COLO829 (cell line): ENCODE results near the gene CLK3.
"Not testable (repeated sequence)": the region's sequence is repeated elsewhere in the genome, so short reads cannot be mapped to it uniquely, and the experiment has no call there.

Experiments
- DNase-seq: peaks from one replicate; pipeline ENCODE4 v3.0.0; 2012; ENCODE audit warnings: low spot score

CLK3 gene

DNA sequence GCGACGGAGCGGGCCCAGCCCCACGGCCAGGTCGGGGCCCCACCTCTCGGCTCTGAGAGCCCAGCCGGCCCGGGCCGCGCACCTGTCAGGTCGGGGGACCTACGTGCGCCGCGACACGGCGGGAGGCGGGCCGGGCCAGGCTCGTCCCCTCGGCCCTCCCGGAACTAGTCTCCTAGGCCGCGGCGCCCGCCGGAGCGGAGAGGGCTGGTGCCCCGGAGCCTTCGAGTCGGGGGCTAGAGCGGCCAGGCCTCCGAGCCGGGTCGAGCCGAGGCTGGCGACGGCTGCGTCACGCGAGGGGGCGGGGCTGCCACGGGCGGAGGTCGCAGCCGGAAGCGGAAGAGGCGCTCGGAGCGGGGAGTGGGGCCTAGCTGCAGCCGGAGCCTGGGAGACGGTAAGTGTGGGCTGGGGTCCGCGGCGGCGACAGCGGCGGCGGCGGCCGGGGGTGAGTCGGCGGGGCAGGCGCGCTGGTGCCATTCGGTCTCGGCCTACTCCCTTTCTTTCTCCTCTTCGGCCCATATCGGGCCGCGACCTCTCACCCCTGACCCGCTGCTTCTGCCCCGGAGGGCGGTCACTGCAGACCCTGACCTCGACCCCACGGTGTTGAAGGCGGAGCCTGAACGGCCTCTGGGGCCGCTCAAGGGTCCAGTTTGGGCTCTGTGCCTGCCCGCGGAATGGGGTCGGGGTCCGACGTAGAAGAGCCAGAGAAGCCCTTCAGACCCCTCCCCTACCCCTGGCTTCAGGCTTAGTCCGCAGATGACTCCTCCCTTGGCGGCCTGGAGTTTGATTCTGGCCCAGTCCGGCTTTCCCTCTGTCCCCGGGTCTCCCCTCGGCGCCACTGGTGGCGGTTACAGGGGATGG lies at the start of gene CLK3:
Gene CLK3, plus strand, starts transcription at position 329 of the 858 bp plus-strand sequence. CDS start 3,361 bp downstream, outside the sequence.
- DNase-seq = peak; percentile 67

DNA sequence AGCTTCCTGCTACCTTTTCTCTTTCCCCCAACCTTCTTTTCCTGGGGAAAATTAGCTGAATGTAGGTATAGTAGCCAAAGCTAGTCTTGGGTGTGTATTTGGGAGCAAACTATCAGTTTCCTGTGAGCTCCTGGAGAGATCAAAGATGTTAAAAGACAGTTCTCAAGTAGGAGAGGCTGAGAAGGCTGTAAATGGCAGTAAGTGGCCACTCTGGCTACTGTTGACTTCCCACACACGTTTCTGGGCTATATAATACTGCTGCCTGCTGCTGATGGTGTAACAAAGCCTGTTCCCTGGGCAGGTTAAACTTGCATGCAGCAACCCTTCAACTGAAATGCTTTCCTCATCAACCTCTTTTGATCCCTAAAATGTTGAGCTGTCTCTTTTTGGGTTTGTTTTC lies 47.0 kb upstream of the CLK3 start:
- no peak for DNase-seq

DNA sequence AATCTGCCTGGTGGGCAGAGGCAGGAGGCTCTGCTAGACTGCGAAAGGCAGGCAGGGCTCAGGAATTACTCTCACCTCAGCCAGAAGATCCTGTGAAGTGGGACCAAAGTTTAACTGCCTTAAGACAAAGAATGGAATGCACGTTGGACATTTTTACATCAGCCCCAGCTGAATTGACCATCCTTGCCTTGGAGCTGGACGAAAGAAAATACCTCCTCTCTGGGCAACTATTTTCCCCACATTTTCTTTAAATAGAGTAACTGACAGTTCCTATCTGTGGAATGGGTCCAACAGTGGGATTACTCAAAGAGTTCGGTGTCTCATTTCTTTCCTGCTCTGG lies 45.9 kb upstream of the CLK3 start:
- no peak for DNase-seq

DNA sequence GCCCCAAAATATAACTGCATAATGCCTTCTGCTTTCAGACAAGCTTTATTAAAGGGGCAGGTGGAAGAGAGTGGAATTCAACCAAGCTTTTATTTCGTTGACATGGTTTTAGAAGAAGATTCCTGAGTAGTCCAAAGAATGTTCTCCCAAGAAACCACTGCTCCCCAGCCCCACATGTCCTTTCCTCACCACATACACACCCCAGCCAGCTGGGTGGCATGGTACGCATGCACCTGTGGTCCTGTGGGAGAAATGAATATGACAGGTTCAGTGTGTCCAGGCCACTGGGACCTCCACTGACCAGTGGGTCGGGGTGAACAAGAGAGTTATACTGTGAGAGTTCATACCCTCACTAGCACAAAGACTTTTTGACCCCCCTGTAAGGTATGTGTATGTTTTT lies 44.4 kb upstream of the CLK3 start:
- no peak for DNase-seq

DNA sequence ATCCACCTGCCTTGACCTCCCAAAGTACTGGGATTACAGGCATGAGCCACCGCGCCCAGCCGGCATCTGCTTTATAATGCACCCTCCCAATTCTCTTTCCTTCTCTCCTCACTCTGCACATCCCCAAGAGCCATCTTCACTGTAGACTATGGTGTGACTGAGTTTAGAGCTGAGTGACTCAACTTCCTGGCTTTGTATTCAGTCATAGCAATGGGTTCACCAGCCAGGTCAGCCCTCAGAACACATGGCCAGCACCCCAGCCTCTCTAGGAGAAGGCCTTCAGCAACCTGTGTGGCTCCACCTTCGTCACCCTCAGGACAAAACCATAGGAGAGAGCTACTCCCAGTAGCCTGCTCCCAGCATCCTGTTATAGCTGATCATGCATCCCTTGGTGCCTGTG lies 41.6 kb upstream of the CLK3 start:
- no peak for DNase-seq

DNA sequence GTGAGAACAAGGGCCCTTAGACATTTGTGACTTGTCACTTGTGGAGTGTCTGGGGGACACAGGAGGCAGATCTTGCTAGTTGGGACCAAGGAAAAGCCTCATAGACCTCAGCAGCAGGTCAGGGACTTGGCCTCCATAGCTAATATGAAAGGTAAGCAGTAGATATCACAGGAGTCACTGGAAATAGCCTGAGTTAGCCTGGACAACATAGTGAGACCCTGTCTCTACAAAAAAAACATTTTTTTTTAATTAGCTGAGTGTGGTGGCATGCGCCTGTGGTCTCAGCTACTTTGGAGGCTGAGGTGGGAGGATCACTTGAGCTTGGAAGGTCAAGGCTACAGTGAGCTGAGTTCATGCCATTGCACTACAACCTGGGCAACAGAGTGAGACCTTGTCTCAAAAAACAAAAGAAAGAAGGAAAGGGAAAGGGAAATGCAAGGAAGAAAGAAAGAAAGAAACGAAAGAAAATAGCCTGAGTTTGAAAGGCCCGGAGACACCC lies 37.1 kb upstream of the CLK3 start:
- no peak for DNase-seq

DNA sequence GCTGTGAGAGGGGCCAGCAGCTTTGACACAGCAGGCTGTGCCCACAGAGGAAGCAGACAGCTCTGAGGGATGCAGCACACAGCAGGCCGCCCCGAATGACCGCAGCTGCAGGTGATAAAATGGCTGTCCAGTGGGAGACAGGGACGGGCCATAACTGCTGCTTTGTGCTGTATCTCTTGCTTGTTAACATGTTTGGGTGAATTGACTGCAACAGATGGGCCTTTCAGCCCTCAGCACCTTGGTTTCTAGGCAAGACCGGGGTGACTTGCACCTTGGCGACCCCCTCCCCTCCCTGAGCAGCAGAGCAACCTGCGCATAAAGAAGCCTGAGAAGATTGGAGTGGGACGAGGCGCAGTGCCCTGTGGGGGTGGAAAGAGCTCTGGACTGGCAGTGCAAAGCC lies 36.6 kb upstream of the CLK3 start:
- DNase-seq = no peak

DNA sequence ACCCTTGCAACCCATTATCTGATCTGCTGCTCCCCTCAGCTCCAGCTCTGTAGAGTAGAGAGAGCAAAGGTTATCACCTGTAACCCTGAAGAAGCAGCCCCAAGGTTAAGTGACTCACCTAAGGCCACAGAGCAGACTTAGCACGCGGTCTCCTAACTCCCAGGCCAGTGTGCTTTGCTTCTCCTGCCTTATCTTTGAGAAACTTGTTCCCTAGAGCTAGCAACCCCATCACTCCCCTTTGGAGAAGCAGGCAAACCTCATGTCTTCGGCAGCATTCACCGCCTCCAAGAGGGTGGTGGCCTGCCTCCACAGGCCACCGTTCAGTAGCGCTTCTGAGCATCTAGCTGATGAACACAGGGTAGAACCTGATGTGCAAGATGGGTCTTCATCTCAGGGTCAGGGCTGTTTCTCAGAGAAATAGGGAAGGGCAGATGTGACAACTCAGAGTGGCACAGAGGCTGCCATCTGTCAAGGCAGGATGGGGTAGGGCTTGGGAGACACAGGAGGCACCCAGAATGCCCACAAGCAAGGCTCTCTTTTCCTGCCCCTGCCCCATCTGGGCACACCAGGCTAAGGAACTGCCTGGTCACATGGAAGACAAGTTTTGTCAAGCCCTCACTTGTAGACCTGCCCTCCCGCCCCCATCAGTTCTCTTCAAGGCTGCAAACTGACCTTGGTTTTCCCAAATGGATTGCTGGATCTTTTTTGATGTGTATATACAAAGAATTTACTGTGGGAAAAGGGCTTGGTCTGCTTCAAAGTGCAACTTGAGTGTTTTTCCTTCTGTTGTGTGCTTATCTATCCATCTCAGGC lies 34.9 kb upstream of the CLK3 start:
- no peak for DNase-seq

DNA sequence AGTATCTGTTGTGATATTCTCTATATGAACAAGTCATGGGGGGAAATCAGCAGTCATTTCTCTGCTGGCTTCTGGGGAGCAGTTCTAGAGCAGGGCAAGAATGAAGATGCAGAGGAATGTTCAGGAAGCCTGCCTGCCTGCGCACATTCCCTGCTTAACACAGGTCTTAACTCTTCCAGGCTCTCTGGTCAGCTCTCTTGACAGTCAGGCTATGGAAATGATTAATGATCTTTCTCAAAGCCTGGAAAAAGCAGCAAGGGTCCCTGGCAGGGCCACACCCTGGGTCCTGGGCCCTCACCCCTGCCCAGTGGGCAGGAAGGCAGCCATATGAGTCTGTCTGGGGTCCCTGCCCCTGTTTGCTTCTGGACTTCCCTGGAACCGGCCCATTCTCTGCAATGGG lies 31.4 kb upstream of the CLK3 start:
- DNase-seq = no peak

DNA sequence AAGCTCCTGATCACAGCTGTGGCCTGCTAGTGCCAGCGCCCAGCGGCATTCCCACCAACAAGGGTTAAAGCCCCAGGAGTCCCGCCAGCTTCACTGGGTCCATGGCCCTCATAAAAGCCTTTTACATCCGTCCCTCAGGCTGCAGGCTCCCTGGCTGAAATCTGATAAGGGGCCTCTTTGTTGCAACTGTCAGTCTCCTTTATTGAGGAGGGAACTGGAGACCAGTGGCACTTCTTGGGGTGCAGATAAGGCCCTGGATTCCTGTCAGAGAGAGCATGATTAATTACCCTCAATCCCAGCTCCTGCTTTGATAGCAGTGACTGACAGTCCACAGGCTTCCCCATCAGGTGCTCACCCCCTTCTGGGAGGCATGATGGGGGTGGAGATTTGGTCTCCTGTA lies 30.9 kb upstream of the CLK3 start:
- DNase-seq = no peak

DNA sequence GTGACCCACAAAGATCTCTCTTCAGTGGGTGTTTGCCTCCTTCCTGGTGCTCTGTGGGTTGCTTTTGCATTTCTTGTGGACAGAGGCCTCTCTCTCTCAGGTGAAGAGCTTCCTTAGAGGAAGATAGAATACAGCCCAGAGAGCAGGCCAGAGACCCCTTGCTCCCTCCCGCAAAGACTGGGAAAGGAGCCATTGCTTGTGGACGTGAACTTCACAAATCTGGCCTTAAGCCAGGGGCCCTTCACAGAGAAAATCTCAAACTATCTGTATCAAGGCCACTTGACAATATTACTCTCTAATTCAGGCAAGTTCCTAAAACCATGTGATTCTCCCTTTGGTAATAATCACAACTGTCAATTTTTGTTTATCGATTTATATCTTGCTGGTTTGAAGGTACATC lies 30.4 kb upstream of the CLK3 start:
- DNase-seq = no peak

DNA sequence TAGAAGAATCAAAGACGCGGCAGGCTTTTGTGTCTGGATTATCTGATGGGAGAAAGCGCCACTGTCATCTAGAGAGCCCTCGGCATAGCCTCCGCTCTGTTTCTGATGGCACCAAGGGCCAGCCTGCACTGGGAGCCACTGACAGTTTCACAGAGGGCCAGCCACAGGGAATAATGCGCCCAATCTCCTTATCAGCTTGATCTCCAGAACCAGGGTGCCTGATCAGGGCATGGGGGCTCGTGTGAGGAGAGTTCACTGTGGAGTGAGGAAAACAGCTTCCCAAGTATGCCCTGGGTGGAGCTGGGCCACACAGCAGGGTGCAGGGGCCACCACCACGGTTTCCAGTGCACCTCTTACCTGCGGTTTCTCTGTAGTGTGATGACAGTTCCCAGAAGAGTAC lies 29.8 kb upstream of the CLK3 start:
- no peak for DNase-seq

DNA sequence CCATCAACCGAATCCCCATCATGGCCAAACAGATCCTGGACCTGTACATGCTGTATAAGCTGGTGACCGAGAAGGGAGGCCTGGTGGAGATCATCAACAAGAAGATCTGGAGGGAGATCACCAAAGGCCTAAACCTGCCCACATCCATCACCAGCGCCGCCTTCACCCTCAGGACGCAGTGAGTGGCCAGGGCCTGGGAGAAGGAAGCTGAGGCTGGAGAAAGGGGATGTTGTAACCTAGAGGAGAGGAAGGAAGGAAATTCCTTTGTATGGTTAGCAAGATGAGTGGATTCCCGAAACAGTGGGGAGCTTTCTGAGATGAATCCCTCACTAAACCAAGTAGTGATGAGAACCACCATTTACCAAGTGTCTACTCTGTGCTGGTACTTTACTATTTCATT lies 25.8 kb upstream of the CLK3 start:
- DNase-seq = no peak

DNA sequence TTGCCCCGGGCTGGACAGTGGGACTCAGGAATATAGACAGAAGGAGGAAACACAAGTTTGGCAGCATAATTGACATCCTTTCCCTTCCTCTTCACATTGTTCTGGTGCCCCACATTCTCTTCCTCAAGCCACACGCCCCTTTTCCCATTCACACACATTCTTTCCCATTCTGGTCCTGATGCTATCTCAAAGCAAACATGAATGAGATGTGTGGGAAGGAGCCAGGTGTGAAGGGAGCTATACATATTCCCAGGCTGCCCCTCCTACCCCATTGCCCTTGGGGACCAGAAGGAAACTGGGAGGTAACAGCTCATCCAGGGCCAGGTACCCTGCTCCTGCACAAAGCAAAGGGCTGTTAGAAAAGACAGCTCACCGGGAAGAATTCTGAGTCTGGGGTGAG lies 23.4 kb upstream of the CLK3 start:
- no peak for DNase-seq

DNA sequence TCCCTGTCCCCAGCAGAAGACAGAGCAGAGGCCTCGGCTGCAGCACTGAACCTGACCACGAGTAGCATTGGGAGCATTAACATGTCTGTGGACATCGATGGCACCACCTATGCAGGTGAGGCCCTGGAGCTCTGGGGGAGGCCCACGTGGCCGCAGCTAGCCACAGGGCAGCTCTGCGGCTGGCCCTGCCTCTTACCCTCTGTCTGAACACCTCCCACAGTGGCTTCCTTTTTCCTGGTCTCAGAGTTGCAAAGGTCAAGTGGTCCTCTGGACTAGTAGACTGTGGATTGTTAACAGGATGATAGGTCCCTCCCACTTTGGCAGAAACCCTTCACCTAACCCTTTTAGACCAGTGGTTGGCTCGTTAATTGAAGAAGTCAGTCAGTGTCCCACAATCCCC lies 22.5 kb upstream of the CLK3 start:
- no peak for DNase-seq

DNA sequence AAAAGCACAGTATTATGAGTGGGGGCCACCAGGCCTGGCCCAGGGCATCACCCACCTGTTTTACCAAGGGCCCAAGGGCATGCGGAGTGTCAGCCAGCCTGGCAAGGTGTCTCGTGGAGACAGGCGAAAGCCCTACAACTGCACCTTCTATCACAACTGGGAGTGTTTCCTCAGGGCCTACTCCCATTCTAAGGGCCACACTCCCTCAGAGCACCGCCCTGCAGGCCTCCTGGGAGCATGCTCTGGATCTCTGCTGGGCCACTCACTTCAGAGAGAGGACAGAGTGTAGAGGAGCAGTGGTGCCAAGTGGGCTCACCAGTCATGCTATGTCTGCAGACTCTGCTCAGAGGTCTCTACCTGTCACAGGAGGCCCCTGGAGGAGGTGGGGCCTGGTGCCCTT lies 21.2 kb upstream of the CLK3 start:
- no peak for DNase-seq

DNA sequence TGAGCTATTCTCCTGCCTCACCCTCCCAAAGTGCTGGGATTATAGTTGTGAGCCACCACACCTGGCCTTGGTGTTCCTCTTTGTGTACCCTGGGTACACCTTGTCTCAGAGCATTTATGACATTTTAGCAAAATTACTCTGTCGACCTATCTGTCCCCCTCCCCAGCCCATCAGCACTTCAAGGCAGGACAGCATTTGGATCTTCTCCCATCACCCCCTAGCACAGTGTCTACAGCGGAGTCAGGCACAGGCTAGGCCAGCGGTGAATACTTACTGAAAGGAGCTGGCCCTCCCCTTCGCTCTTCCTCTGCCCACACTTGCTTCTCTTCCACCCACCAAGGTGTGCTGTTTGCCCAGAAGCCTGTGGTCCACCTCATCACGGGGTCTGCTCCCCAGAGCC lies 20.4 kb upstream of the CLK3 start:
- DNase-seq = no peak

DNA sequence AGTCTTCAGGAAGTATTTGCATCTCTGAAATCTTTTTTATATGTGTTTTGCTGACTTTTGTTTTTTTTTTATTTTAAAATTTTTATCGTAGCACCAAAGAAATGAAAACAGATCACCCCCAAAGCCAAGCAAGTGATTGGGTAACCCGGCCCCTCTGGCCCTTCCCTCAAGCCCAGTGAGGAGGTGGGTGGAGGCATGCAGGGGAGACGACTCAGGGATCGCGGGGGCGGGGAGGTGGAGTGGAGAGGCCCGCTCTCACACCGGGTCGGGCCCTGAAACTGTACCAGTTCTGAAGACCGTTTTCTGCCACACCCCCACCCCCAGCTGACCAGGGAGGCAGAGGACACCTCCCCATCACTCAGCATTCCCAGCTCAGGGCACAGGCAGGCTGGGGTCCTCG lies 18.9 kb upstream of the CLK3 start:
- not testable (repeated sequence) for DNase-seq

DNA sequence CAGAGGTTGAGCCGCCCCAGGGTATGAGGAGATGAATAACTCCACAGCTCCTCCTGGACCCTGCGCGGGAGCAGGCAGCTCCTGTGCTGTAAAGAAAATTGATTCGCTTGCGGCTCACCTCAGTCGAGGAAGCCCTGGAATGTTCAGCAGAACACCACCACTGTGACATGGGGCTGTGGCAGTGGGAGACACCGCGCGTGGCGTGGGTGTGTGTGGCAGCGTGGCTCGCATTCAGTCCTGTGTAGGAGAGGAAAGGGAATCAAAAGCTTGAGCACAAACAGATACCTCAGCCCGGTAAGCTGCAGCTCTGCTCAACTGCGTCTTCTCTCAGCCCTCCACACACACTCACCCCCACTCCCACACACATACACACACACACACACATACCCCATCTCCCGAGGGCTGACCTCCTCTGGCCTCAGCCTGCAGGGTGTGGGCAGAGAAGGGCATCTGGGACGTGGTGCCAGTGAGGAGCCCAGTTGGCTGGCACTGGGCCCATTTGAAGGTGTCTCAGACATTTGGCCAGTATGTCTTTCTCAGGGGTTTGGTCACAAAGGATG lies 18.4 kb upstream of the CLK3 start:
- DNase-seq = not testable (repeated sequence)

DNA sequence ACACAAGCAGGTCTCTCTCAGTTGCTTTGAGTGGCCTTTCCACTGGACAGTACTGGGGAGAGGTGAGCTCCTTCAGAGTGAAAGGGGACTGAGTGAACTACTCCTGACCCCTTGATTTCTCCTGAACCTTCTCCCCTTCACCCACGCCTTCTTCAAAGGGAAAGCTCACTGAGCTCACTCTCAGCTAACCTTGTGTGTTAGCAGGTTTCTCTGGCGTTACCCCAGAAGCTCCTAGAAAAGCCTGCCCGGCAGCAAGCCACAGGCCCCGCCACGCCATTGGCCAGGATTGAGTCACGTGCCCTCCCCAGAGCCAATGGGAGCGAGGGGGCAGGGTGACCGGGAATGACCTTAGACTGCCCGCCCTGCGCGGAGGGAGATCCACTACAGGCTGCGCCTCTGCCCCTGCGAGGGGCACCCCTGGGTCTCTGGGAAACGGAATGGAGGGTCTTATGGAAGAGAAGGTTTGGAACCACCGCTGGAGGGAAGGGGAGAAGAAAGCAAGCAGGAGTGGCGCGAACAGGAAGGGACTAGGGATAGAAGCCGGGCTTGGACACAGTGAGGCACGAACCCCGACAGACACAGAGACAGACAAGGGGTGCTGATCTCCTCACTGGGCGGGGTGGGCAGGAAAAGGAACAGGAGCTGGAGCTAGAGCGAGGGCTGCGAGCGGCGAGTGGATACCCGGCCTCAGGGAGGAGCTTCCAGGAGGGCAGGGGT lies 17.4 kb upstream of the CLK3 start:
- DNase-seq = peak; percentile 36

DNA sequence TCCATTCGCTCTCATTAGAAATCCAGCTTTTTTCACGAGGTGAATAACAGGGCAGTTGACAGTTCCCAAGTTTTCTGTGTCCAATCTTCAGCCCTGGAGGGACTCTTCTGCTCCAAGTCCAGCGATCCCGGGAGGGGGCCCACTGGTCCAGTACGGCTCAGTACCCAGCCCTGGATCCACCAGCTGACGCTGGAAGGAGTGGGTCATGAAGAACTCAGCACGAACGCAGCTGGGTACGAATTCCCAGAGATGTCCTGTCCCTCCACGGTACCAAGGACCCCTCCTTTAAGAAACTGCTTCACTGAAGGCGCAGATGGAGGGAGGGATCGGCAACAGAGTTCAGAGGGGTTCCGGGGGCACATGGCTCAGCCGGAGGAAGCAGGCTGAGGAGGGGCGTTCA lies 16.5 kb upstream of the CLK3 start:
- DNase-seq = no peak

DNA sequence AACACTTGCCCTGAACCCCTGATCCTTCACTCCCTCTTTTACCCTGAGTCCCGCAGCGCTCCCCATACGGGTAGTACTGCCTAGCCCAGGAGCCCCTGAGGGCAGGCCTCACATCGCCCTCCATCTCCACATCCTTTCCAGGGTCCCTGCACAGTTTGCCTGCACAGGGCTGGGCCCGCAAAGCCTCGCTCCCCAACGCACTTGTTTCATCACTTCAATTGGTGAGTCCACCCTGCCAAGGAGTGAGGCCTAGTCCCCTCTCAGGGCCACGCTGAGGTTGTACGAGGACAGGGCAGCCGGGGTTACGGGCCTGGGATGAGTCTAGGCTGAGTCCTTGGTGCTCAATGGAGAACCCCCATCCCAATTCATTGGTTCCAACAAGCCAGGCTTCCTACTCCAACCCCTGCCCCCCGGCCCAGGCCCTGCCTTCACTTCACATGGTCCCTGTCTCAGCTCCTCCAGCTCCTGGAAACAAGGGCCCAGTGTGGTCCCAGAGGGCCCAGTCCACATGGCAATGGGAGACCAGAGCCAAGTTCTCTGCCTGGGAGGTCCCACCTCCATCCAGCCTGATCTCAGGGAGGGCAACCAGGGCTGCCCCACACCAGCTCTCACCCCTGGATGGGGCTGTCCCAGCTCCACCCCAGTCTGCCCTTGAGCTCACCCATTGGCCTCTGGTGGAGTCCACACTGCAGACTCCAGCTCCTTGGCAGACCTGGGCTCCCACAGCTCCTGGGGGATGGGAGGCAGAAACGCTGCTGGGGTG lies 12.4 kb upstream of the CLK3 start:
- DNase-seq = no peak
